Activated CD8-positive, alpha-beta T cell treated with anti-CD3 and anti-CD28 coated beads for 36 hours (primary cell): Measurements from ENCODE around the gene NCS1. TPM values are rescaled to one million over a fixed set of nuclear protein-coding genes. Genes with fewer than 3 reads are reported as not detected.

Experiments used
- ATAC-seq: fragments of 200-7000 bp; cut with Tn5 transposase; one replicate; pipeline ENCODE4 v1.10.0; 2021; ENCODE audit warnings: mild to moderate bottlenecking, moderate library complexity
- CTCF ChIA-PET: fragments of 350-600 bp; sonication (Branson Sonifier 250); formaldehyde crosslinking; loops from one replicate; lab custom pipeline; 2021; ENCODE audit warnings: antibody characterized with exemption; lab: Charles Lee
- POLR2A ChIA-PET: fragments of 350-600 bp; sonication (Branson Sonifier 250); formaldehyde crosslinking; loops from one replicate; lab custom pipeline; 2021; ENCODE audit warnings: antibody characterized with exemption; lab: Charles Lee
- DNase-seq: peaks from one replicate; pipeline ENCODE4 v3.0.0-alpha.2; 2020
- H3K27ac Mint-ChIP-seq: one replicate; pipeline ENCODE4 v1.8.0; 2021; ENCODE audit warnings: mild to moderate bottlenecking, mixed read lengths
- H3K27me3 Mint-ChIP-seq: one replicate; pipeline ENCODE4 v1.8.0; 2021; ENCODE audit warnings: mixed read lengths
- H3K36me3 Mint-ChIP-seq: one replicate; pipeline ENCODE4 v1.8.0; 2021; ENCODE audit warnings: low read depth, mixed read lengths
- H3K4me1 Mint-ChIP-seq: one replicate; pipeline ENCODE4 v1.8.0; 2021; ENCODE audit warnings: low read depth, mixed read lengths
- H3K4me3 Mint-ChIP-seq: one replicate; pipeline ENCODE4 v1.8.0; 2021; ENCODE audit warnings: mild to moderate bottlenecking, moderate library complexity, mixed read lengths
- H3K9me3 Mint-ChIP-seq: one replicate; pipeline ENCODE4 v1.8.0; 2021; ENCODE audit warnings: mixed read lengths
- CTCF ChIP-seq: fragments of 200-600 bp; IDR thresholded peaks from one replicate; pipeline ENCODE4 v1.8.0; 2022; ENCODE audit warnings: antibody characterized with exemption, mild to moderate bottlenecking
- intact Hi-C: fragments of 100-400 bp; cut with micrococcal nuclease; formaldehyde crosslinking; loops from one replicate; pipeline ENCODE4 v1.10.0; 2022
- total RNA-seq, 2 experiments: library from RNA; stranded (reverse); gene quantifications; one replicate each; pipeline ENCODE4 v1.2.3, GENCODE V29; 2021

Gene NCS1
- total RNA-seq, 2 experiments from 2014 or later = 21.2 to 21.3 TPM

GRCh38 chr9:130181678-130182380, 9.6 kb downstream of the NCS1 start:
- no peaks in the 10 kb centered on the region for H3K36me3 Mint-ChIP-seq
- H3K4me1 Mint-ChIP-seq = no peaks in the 10 kb centered on the region
- no peak for ATAC-seq
- no peak for TF ChIP-seq CTCF
- DNase-seq = no peak
- no peak overlapping the region for H3K4me3 Mint-ChIP-seq
- CTCF ChIA-PET = no interaction called here
- intact Hi-C loops = no loop called here
- H3K9me3 Mint-ChIP-seq = no peaks in the 10 kb centered on the region
- POLR2A ChIA-PET = no interaction called here
- H3K27me3 Mint-ChIP-seq = no peaks in the 10 kb centered on the region
- no peak overlapping the region for H3K27ac Mint-ChIP-seq

- intact Hi-C loops = no loop called here
- Mint-ChIP-seq H3K4me3 (no peak overlapping the region), H3K27me3 (no peaks in the 10 kb centered on the region), H3K4me1 (no peaks in the 10 kb centered on the region), H3K27ac (no peak overlapping the region), H3K36me3 (no peaks in the 10 kb centered on the region), H3K9me3 (no peaks in the 10 kb centered on the region)
- DNase-seq (no peak), ATAC-seq (no peak)
- ChIA-PET CTCF (interaction anchor here (1.3 kb wide), 1 partner anchor 75 kb away, joined by 3 read pairs; no protein-coding TSS in a partner anchor), POLR2A (no interaction called here)
- no peak for TF ChIP-seq CTCF
Measured at GRCh38 chr9:130182381-130182909, 10.2 kb downstream of the NCS1 start.

- H3K36me3 Mint-ChIP-seq = no peaks in the 10 kb centered on the region
- DNase-seq (no peak), ATAC-seq (no peak)
- POLR2A ChIA-PET = no interaction called here
- H3K27ac Mint-ChIP-seq = no peak overlapping the region
- no peaks in the 10 kb centered on the region for H3K9me3 Mint-ChIP-seq
- intact Hi-C loops = no loop called here
- TF ChIP-seq CTCF = no peak
- H3K4me3 Mint-ChIP-seq = no peak overlapping the region
- H3K4me1 Mint-ChIP-seq = no peaks in the 10 kb centered on the region
- CTCF ChIA-PET = interaction anchor here (1.3 kb wide), 1 partner anchor 76 kb away, joined by 3 read pairs; no protein-coding TSS in a partner anchor
- no peaks in the 10 kb centered on the region for H3K27me3 Mint-ChIP-seq
Measured at GRCh38 chr9:130183133-130183762, 11.0 kb downstream of the NCS1 start.

GRCh38 chr9:130185017-130185416, 12.8 kb downstream of the NCS1 start:
- ATAC-seq (no peak), DNase-seq (no peak)
- no peak overlapping the region for H3K4me3 Mint-ChIP-seq
- H3K9me3 Mint-ChIP-seq = no peaks in the 10 kb centered on the region
- H3K36me3 Mint-ChIP-seq = no peaks in the 10 kb centered on the region
- no peaks in the 10 kb centered on the region for H3K4me1 Mint-ChIP-seq
- intact Hi-C loops = no loop called here
- H3K27ac Mint-ChIP-seq = no peak overlapping the region
- POLR2A ChIA-PET = no interaction called here
- no peaks in the 10 kb centered on the region for H3K27me3 Mint-ChIP-seq
- TF ChIP-seq CTCF = no peak
- CTCF ChIA-PET = no interaction called here

GRCh38 chr9:130185490-130186031, 13.4 kb downstream of the NCS1 start:
- Mint-ChIP-seq H3K4me1 (no peaks in the 10 kb centered on the region), H3K9me3 (no peaks in the 10 kb centered on the region), H3K36me3 (no peaks in the 10 kb centered on the region), H3K27me3 (no peaks in the 10 kb centered on the region), H3K27ac (no peak overlapping the region), H3K4me3 (no peak overlapping the region)
- POLR2A ChIA-PET = interaction anchor here (1.0 to 1.2 kb wide), 2 partner anchors 12 to 51 kb away, joined by 3 read pairs; no protein-coding TSS in a partner anchor
- intact Hi-C loops = no loop called here
- no peak for ATAC-seq
- no peak for DNase-seq
- no peak for TF ChIP-seq CTCF
- CTCF ChIA-PET = no interaction called here
